Chondrocyte (in vitro differentiated cells): ENCODE data around the gene GREB1L. TPM values are rescaled to one million over a fixed set of nuclear protein-coding genes. Genes with fewer than 3 reads are reported as not detected.

Source experiments
- DNase-seq: peaks from one replicate; pipeline ENCODE4 v3.0.0; 2021; ENCODE audit warnings: mixed read lengths, low spot score
- H3K27ac Mint-ChIP-seq: one replicate; pipeline ENCODE4 v1.8.0; 2021; ENCODE audit warnings: mild to moderate bottlenecking, moderate library complexity, mixed read lengths; ENCODE audit not compliant: unreplicated experiment
- H3K27me3 Mint-ChIP-seq: 2 replicates; pipeline ENCODE4 v1.8.0; 2021; ENCODE audit warnings: low read depth, mixed read lengths
- H3K36me3 Mint-ChIP-seq: 2 replicates; pipeline ENCODE4 v1.8.0; 2021; ENCODE audit warnings: low read depth, mixed read lengths
- H3K4me1 Mint-ChIP-seq: 2 replicates; pipeline ENCODE4 v1.8.0; 2021; ENCODE audit warnings: low read depth, mild to moderate bottlenecking, mixed read lengths
- H3K4me3 Mint-ChIP-seq: one replicate; pipeline ENCODE4 v1.8.0; 2021; ENCODE audit warnings: mild to moderate bottlenecking, moderate library complexity, mixed read lengths; ENCODE audit not compliant: unreplicated experiment
- H3K9me3 Mint-ChIP-seq: 2 replicates; pipeline ENCODE4 v1.8.0; 2021; ENCODE audit warnings: low read depth, mixed read lengths
- total RNA-seq: library from RNA; stranded (reverse); gene quantifications from 3 replicates; pipeline ENCODE4 v1.2.1, GENCODE V29; 2021
- TF ChIP-seq, protein P1 (sequence below): fragments of 200-600 bp; sonication (generic); IDR thresholded peaks from 2 replicates; pipeline ENCODE4 v1.5.0; 2021; ENCODE audit warnings: antibody characterized with exemption, mild to moderate bottlenecking, moderate library complexity

Gene GREB1L
- total RNA-seq, 1 donor from 2014 or later, result 2.4 TPM

DNA sequence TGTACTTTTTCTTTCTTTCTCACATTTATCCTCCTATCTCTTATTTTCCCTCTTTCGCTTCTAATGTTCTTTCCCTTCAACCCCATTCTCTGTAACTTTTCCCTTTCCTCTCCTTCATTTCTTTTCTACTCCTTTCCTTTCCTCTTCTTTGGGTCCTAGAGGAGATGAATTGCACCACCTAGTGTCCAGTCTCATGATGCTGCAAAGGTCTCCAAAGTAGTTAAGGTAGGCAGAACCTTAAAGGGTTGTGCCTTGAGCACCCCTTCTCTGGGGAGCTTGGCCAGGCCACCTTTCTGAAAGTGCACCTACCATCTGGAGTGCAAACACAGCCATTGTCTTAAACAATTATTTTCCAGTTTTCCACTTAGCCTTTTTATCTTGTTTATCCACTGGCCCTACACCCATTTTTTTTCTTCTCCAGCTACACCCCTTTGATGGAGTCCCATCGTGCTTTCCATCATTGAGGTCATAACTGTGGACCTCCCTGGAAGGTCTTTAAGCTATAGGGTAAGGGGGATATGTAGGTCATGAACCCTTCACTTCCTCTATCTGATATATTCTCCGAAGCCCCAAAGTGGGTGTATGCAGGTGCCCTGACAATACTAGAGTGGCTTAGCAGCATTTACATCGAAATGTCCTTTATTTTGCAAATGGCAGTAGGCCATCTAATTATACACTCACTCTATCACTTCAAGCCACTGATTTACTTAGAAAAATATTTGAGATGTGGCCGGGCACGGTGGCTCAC is 202.6 kb downstream of the GREB1L start:
- H3K4me1 Mint-ChIP-seq, result no peaks in the 10 kb centered on the region
- H3K9me3 Mint-ChIP-seq, result no peaks in the 10 kb centered on the region
- peaks cover 4% of the 10 kb centered on the region for H3K27me3 Mint-ChIP-seq
- no peaks in the 10 kb centered on the region for H3K36me3 Mint-ChIP-seq
- no peak for DNase-seq
- no peak overlapping the region for H3K4me3 Mint-ChIP-seq
- TF ChIP-seq, protein P1, sequence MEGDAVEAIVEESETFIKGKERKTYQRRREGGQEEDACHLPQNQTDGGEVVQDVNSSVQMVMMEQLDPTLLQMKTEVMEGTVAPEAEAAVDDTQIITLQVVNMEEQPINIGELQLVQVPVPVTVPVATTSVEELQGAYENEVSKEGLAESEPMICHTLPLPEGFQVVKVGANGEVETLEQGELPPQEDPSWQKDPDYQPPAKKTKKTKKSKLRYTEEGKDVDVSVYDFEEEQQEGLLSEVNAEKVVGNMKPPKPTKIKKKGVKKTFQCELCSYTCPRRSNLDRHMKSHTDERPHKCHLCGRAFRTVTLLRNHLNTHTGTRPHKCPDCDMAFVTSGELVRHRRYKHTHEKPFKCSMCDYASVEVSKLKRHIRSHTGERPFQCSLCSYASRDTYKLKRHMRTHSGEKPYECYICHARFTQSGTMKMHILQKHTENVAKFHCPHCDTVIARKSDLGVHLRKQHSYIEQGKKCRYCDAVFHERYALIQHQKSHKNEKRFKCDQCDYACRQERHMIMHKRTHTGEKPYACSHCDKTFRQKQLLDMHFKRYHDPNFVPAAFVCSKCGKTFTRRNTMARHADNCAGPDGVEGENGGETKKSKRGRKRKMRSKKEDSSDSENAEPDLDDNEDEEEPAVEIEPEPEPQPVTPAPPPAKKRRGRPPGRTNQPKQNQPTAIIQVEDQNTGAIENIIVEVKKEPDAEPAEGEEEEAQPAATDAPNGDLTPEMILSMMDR, result peak; percentile 94
- H3K27ac Mint-ChIP-seq, result no peak overlapping the region

DNA sequence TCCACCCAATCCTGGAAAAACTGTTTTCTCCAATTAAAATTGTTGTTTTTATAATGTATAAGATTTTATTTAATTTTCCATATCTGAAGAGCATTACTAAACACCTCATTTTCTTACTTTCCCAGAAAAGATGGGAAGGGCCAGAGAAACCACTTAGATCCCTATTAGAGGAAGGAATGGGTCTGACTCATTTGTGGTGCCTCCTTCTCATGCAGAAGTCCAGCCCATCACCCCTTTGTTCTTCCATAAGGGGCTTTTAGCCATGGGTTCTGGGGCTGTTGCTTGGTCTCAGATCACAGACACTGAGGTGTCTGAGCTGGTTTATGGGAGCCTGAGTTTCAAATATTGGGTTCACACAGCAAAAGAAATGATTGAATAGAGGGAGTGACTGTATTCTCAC is 206.3 kb downstream of the GREB1L start:
- H3K9me3 Mint-ChIP-seq, result no peaks in the 10 kb centered on the region
- no peak overlapping the region for H3K27ac Mint-ChIP-seq
- no peaks in the 10 kb centered on the region for H3K36me3 Mint-ChIP-seq
- peaks cover 24% of the 10 kb centered on the region for H3K4me1 Mint-ChIP-seq
- no peak for DNase-seq
- TF ChIP-seq, protein P1, result no peak
- peaks cover 5% of the 10 kb centered on the region for H3K27me3 Mint-ChIP-seq
- no peak overlapping the region for H3K4me3 Mint-ChIP-seq

DNA sequence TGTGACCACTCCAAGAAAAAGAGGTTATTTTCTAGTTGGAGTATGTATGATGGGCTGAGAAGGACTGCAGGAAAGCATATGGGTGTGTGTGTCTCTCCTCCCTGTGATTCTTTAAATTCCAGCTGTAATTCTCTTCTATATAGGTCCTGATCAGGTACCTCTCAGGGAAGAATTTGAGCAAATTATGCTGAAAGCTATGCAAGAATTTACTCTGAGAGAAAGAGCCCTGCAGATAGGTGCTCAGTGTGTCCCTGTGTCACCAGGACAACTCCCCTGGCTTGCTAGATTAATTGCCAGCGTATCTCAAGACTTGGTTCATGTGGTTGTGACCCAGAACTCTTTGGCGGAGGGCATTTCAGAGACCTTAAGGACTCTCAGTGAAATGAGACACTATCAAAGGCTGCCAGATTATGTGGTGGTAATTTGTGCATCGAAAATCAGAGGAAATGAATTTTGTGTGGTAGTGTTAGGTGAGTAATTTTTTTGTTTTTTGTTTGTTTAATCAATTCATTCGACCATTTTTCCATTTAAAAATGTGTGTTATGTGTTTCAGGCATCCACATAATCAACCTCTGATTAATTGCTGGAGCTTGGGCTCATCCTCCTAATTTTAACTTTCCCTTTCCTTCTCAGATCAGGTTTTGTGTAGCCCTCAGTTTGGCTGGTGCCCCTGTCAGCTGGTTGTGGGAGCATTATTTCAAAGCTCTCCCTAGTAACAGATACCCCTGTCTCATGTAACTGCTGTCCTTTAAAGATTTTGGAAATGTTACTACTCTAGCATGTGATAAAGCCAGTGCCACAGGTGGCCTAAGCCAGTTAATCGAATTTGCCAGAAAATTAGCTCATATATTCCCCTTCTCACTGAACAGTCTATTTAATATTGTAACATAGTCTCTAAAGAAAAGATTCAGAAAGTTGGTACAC is 207.6 kb downstream of the GREB1L start:
- H3K4me1 Mint-ChIP-seq, result peaks cover 32% of the 10 kb centered on the region
- H3K9me3 Mint-ChIP-seq, result no peaks in the 10 kb centered on the region
- no peak for DNase-seq
- no peaks in the 10 kb centered on the region for H3K36me3 Mint-ChIP-seq
- no peak overlapping the region for H3K27ac Mint-ChIP-seq
- H3K4me3 Mint-ChIP-seq, result no peak overlapping the region
- H3K27me3 Mint-ChIP-seq, result peaks cover 3% of the 10 kb centered on the region
- TF ChIP-seq, protein P1, result no peak

DNA sequence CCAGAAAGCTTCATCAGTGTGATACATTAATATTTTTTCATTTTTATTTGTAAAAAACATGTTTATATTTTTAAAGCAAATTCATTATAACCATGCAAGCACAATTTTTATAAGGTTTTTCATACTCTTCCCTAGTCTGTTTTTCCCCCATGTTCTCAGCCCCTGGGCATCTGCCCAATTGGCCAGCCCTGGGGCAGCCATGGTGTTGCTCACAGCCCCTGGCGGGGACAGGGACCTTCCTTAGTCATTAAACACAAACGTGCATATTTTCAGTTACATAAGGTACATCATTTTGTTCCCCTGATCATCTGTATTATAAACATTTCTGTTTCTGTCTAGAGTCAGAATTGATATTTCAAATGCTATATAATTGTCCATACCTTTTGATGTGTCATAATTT is 208.5 kb downstream of the GREB1L start:
- H3K27ac Mint-ChIP-seq, result no peak overlapping the region
- H3K36me3 Mint-ChIP-seq, result no peaks in the 10 kb centered on the region
- TF ChIP-seq, protein P1, result no peak
- no peaks in the 10 kb centered on the region for H3K9me3 Mint-ChIP-seq
- H3K4me3 Mint-ChIP-seq, result no peak overlapping the region
- H3K4me1 Mint-ChIP-seq, result peaks cover 32% of the 10 kb centered on the region
- DNase-seq, result no peak
- peaks cover 3% of the 10 kb centered on the region for H3K27me3 Mint-ChIP-seq

DNA sequence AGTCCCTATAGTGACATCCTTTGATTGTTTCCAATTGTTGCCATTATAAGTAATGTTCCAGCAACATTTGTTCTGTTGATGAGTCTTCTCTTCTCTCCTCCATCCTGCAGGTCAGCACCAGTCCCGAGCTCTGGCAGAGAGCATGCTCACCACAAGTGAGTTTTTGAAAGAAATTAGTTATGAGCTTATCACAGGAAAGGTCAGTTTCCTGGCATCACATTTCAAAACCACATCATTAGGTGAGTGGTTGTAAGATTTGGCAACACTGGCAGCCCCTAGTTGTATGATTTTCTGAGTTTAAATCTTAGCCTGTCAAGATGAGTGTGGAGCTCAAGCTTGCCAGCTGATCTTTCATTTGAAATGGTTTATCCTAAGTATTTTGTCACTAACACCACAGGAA is 208.9 kb downstream of the GREB1L start:
- H3K27ac Mint-ChIP-seq, result no peak overlapping the region
- no peak for DNase-seq
- TF ChIP-seq, protein P1, result no peak
- peaks cover 3% of the 10 kb centered on the region for H3K27me3 Mint-ChIP-seq
- no peaks in the 10 kb centered on the region for H3K36me3 Mint-ChIP-seq
- H3K4me3 Mint-ChIP-seq, result no peak overlapping the region
- no peaks in the 10 kb centered on the region for H3K9me3 Mint-ChIP-seq
- peaks cover 32% of the 10 kb centered on the region for H3K4me1 Mint-ChIP-seq
